GM10248 (cell line): ENCODE results near the gene NOM1.
"Not testable (repeated sequence)": the region's sequence is repeated elsewhere in the genome, so short reads cannot be mapped to it uniquely, and the experiment has no call there.

Experiments
- CTCF ChIA-PET: fragments of 300-600 bp; sonication (Branson Sonifier 250); formaldehyde crosslinking; extraction: SDS; loops from one replicate; lab custom pipeline; 2021; ENCODE audit warnings: antibody characterized with exemption; lab: Yijun Ruan, JAX
- POLR2A ChIA-PET: fragments of 350-650 bp; sonication (Branson Sonifier 250); formaldehyde crosslinking; extraction: SDS; loops from one replicate; lab custom pipeline; 2020; ENCODE audit warnings: antibody characterized with exemption; lab: Yijun Ruan, JAX
- DNase-seq: peaks from one replicate; pipeline ENCODE4 v3.0.0; 2012; ENCODE audit errors: extremely low spot score
- TF ChIP-seq, protein P1 (sequence below): IDR thresholded peaks from 2 replicates; pipeline ENCODE4 v1.5.1; 2012; ENCODE audit warnings: mild to moderate bottlenecking, low read depth; ENCODE audit errors: extremely low read depth, missing control alignments, control extremely low read depth

The NOM1 gene, protein sequence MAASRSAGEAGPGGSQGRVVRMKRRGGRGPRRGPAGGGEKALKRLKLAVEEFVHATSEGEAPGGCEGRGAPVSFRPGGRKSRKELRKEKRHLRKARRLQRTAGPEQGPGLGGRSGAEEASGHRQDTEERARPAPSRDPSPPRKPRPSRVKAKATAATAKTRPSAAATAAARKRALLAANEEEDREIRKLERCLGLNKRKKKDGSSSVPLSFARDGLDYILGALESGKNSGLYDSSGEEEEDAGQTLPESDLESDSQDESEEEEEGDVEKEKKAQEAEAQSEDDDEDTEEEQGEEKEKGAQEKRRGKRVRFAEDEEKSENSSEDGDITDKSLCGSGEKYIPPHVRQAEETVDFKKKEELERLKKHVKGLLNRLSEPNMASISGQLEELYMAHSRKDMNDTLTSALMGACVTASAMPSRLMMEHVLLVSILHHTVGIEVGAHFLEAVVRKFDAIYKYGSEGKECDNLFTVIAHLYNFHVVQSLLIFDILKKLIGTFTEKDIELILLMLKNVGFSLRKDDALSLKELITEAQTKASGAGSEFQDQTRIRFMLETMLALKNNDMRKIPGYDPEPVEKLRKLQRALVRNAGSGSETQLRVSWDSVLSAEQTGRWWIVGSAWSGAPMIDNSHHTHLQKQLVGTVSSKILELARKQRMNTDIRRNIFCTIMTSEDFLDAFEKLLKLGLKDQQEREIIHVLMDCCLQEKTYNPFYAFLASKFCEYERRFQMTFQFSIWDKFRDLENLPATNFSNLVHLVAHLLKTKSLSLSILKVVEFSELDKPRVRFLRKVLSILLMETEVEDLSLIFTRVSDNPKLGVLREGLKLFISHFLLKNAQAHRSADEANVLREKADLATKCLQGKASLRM

DNA sequence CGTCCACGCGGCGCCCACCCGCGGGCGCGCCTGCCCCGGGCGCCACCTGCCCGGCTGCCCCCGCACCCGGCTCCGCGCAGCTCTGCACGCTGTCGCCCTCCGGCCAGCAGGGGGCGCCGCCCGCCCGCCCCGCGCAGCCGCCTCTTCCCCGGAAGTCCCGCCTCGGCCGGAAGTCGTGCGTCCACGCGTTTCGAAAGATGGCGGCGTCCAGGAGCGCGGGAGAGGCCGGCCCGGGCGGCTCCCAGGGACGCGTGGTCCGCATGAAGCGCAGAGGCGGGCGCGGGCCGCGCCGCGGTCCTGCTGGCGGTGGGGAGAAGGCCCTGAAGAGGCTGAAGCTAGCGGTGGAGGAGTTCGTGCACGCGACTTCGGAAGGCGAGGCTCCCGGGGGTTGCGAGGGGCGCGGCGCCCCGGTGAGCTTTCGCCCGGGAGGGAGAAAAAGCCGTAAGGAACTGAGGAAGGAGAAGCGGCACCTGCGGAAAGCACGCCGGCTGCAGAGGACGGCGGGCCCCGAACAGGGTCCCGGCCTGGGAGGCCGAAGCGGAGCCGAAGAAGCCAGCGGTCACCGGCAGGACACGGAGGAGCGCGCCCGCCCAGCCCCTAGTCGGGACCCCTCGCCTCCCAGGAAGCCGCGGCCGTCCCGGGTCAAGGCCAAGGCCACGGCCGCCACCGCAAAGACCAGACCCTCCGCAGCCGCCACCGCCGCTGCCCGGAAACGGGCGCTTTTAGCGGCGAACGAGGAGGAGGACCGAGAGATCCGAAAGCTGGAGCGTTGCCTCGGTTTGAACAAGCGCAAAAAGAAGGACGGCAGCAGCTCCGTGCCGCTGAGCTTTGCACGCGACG, at the start of gene NOM1:
Gene NOM1, plus strand, starts transcription at position 172 of the 840 bp plus-strand sequence. Its CDS starts 26 bp downstream, at position 198.
- ChIA-PET CTCF (interaction anchor here (0.6 to 3.3 kb wide), 28 partner anchors 8 to 439 kb away, joined by 3 to 23 read pairs (median 6); partner anchors contain the start of gene LMBR1), POLR2A (interaction anchor here (1.7 kb wide), 1 partner anchor 57 kb away, joined by 5 read pairs; the partner anchor contains the start of gene LMBR1)
- DNase-seq = peak; percentile 98

DNA sequence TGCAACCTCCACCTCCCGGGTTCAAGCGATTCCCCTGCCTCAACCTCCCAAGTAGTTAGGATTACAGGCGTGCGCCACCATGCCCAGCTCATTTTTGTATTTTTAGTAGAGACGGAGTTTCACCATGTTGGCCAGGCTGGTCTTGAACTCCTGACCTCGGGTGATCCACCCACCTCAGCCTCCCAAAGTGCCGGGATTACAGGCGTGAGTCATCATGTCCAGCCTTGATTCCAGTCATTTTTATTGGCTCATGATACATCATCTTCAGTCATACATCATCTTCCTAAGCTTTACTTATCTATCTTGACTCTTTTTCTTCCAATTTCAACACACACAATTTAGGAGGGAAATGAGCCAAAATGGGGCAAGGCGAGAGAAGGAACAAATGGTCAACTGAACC, 49.4 kb upstream of the NOM1 start:
- POLR2A ChIA-PET, DNase-seq: not testable (repeated sequence)
- CTCF ChIA-PET = interaction anchor here (2.1 kb wide), 1 partner anchor 49 kb away, joined by 5 read pairs; the partner anchor contains the start of gene NOM1

More for the DNA sequence above, at the start of gene NOM1:
- TF ChIP-seq, protein P1, sequence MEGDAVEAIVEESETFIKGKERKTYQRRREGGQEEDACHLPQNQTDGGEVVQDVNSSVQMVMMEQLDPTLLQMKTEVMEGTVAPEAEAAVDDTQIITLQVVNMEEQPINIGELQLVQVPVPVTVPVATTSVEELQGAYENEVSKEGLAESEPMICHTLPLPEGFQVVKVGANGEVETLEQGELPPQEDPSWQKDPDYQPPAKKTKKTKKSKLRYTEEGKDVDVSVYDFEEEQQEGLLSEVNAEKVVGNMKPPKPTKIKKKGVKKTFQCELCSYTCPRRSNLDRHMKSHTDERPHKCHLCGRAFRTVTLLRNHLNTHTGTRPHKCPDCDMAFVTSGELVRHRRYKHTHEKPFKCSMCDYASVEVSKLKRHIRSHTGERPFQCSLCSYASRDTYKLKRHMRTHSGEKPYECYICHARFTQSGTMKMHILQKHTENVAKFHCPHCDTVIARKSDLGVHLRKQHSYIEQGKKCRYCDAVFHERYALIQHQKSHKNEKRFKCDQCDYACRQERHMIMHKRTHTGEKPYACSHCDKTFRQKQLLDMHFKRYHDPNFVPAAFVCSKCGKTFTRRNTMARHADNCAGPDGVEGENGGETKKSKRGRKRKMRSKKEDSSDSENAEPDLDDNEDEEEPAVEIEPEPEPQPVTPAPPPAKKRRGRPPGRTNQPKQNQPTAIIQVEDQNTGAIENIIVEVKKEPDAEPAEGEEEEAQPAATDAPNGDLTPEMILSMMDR = peak; percentile 95

DNA sequence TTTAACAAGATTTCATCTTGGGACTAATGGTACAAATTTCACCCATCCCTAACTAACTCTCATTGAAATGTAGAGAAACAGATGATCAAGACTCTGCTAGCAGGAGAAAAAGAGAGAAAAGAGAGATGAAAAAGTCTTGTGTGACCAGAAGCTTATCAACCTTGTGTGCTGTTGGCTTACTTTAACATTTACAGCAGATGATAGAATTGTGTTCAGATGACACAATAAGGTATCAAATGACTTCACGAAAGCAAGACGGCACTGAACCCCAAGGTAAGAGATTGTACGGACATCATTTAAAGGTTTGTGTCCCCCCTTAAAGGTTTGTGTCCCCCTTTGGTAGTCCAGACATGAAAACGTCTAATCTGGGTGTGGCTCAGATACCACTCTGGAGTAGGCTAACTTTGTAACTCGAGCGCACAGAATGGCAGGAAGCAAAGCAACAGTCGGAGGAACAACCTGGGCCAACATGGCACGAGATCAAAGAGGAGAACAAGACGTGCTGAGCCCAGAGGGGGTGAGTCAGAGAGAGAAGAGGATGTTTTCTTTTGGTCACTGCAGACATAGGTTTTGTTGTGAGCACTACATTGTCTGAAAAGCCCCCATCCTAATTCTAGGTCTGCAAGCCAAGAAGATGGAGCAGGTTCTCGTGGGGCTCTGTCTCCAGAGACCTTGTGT, 46.1 kb upstream of the NOM1 start:
- DNase-seq = no peak
- CTCF ChIA-PET = interaction anchor here (1.1 to 3.7 kb wide), 3 partner anchors 10 to 46 kb away, joined by 3 to 15 read pairs (median 12); partner anchors contain the start of genes LMBR1 and NOM1
- POLR2A ChIA-PET = no interaction called here
- TF ChIP-seq, protein P1 = no peak

DNA sequence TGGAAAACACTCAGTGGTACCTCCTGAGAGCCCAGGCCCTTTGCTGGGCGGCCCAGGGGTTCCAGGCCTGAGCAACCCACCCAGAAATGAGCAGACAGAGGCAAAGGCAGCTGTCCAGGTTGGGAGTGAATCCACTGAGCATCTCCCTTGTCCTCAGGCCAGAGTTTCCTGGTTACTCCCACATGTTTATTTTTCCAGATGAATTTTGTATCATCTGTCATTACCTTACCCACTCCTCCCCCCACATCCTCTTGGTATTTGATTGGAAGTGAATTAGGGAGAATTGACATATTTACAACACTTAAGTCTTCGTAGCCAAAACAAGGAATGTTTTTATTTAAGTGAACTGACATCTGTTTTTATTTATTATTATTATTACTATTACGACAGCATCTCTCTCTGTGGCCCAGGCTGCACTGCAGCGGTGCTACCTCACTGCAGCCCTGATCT, 43.3 kb upstream of the NOM1 start:
- DNase-seq = no peak
- POLR2A ChIA-PET = no interaction called here
- CTCF ChIA-PET = interaction anchor here (1.1 to 3.7 kb wide), 3 partner anchors 13 to 361 kb away, joined by 3 to 15 read pairs (median 3); partner anchors contain the start of gene LMBR1
- TF ChIP-seq, protein P1 = no peak

DNA sequence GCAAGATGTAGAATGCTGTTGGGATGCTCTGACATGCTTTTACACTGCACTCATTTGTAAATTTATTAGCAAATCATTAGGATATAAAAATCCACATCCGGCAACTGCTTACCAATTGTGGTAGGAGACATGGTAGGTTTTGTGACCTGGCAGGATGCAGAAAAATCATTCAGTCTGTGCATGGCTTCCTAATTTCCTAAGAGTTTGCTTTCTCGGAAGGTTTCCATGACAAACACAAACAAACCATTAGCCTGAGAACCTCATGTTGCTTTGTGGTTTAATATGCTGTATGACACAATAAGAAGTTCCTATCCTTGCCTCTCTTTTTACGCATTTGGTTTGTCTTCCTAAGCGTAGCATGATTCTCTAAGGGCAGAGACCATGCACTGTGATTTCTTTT, 41.9 kb upstream of the NOM1 start:
- ChIA-PET POLR2A (no interaction called here), CTCF (no interaction called here)
- DNase-seq = no peak
- TF ChIP-seq, protein P1 = no peak

DNA sequence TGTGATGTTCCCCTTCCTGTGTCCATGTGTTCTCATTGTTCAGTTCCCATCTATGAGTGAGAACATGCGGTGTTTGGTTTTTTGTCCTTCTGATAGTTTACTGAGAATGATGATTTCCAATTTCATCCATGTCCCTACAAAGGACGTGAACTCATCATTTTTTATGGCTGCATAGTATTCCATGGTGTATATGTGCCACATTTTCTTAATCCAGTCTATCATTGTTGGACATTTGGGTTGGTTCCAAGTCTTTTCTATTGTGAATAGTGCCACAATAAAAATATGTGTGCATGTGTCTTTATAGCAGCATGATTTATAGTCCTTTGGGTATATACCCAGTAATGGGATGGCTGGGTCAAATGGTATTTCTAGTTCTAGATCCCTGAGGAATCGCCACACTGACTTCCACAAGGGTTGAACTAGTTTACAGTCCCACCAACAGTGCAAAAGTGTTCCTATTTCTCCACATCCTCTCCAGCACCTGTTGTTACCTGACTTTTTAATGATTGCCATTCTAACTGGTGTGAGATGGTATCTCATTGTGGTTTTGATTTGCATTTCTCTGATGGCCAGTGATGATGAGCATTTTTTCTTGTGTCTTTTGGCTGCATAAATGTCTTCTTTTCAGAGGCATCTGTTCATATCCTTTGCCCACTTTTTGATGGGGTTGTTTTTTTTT, 39.8 kb upstream of the NOM1 start:
- DNase-seq, CTCF ChIA-PET, POLR2A ChIA-PET: not testable (repeated sequence)
